ENCODE data around the gene PPP2R2D. TPM values are rescaled to one million over a fixed set of nuclear protein-coding genes. Genes with fewer than 3 reads are reported as not detected.

The PPP2R2D gene
- total and polyA plus RNA-seq, 3 experiments from 2014 or later, result 23.5 to 34.0 (median 24.5) TPM

DNA sequence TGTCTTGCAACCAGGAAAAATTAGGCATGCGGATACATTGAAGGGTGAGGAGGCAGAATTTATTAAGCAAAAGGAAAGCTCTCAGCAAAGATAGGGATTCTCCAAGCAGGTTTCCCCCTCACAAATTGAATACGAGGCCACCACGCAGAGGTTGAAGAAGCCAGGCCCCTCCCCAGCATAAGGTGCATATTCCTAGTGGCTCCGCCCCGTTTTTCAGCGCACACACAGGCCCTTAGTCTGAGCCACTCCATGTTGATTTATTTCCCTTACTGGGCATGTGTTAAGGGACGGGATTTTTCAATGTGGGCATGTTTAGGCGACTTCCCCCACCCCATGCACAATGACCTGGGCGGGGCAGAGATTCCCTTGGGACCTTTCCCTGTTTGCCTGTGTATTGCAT lies 24.9 kb downstream of the PPP2R2D start:
- peaks cover 12 to 17% (median 13%) of the 10 kb centered on the region in 3 donors for H3K36me3 Mint-ChIP-seq
- POLR2A ChIA-PET, result no interaction called here
- no peak overlapping the region for H3K4me3 ChIP-seq (ENCODE audit: low read length)
- no peak overlapping the region for H3K27ac Mint-ChIP-seq
- H3K4me1 ChIP-seq (ENCODE audit: insufficient read depth, low read length), result peaks cover 42% of the 10 kb centered on the region
- no peak overlapping the region for H3K27ac ChIP-seq (ENCODE audit: low read depth, low read length)
- H3K4me1 Mint-ChIP-seq, result peaks cover 72 to 89% (median 79%) of the 10 kb centered on the region in 3 donors
- H3K9me3 Mint-ChIP-seq, result peaks cover 0 to 7% (median 5%) of the 10 kb centered on the region in 5 donors
- H3K27me3 Mint-ChIP-seq, result peaks cover 0 to 3% of the 10 kb centered on the region in 2 donors
- CTCF ChIA-PET, result interaction anchor here (1.2 kb wide), 1 partner anchor 21 kb away, joined by 3 read pairs; no protein-coding TSS in a partner anchor
- no peaks in the 10 kb centered on the region for H3K27me3 ChIP-seq (ENCODE audit: insufficient read depth, low read length, poor library complexity, severe bottlenecking)
- no peaks in the 10 kb centered on the region for H3K36me3 ChIP-seq (ENCODE audit: insufficient read depth, low read length)
- DNase-seq, result no peak
- H3K4me3 Mint-ChIP-seq, result no peak overlapping the region
- no peaks in the 10 kb centered on the region for H3K9me3 ChIP-seq (ENCODE audit: low read length)

DNA sequence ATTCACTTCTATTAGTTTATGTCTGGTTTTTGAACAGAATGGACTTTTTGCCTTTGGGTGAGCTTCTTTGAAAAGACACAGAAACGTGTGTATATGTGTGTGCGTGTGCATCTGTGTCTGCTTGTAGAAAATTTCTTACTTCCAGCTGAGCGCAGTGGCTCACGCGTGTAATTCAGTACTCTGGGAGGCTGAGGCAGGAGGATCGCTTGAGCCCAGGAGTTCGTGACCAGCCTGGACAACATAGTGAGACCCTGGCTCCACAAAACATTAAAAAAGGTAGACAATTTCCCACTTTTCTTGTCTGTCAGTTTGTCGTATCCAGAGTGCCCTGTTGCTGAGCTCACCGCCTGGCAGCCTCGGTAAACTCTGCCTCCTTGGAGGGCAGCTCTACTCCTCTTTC lies 25.4 kb downstream of the PPP2R2D start:
- ChIA-PET POLR2A (no interaction called here), CTCF (interaction anchor here (1.2 kb wide), 1 partner anchor 22 kb away, joined by 3 read pairs; no protein-coding TSS in a partner anchor)
- no peaks in the 10 kb centered on the region for H3K9me3 ChIP-seq (ENCODE audit: low read length)
- peak overlapping the region in 1 of 7 donors; percentile 57 for H3K4me3 Mint-ChIP-seq
- peak overlapping the region in 1 of 8 donors; percentile 63 for H3K27ac Mint-ChIP-seq
- DNase-seq, result no peak
- peaks cover 0 to 7% (median 5%) of the 10 kb centered on the region in 5 donors for H3K9me3 Mint-ChIP-seq
- H3K36me3 ChIP-seq (ENCODE audit: insufficient read depth, low read length), result no peaks in the 10 kb centered on the region
- H3K4me1 ChIP-seq (ENCODE audit: insufficient read depth, low read length), result peaks cover 45% of the 10 kb centered on the region
- peaks cover 71 to 89% (median 79%) of the 10 kb centered on the region in 3 donors for H3K4me1 Mint-ChIP-seq
- H3K27ac ChIP-seq (ENCODE audit: low read depth, low read length), result no peak overlapping the region
- peaks cover 12 to 16% (median 14%) of the 10 kb centered on the region in 3 donors for H3K36me3 Mint-ChIP-seq
- no peaks in the 10 kb centered on the region for H3K27me3 ChIP-seq (ENCODE audit: insufficient read depth, low read length, poor library complexity, severe bottlenecking)
- H3K27me3 Mint-ChIP-seq, result peaks cover 0 to 3% of the 10 kb centered on the region in 2 donors
- H3K4me3 ChIP-seq (ENCODE audit: low read length), result no peak overlapping the region

DNA sequence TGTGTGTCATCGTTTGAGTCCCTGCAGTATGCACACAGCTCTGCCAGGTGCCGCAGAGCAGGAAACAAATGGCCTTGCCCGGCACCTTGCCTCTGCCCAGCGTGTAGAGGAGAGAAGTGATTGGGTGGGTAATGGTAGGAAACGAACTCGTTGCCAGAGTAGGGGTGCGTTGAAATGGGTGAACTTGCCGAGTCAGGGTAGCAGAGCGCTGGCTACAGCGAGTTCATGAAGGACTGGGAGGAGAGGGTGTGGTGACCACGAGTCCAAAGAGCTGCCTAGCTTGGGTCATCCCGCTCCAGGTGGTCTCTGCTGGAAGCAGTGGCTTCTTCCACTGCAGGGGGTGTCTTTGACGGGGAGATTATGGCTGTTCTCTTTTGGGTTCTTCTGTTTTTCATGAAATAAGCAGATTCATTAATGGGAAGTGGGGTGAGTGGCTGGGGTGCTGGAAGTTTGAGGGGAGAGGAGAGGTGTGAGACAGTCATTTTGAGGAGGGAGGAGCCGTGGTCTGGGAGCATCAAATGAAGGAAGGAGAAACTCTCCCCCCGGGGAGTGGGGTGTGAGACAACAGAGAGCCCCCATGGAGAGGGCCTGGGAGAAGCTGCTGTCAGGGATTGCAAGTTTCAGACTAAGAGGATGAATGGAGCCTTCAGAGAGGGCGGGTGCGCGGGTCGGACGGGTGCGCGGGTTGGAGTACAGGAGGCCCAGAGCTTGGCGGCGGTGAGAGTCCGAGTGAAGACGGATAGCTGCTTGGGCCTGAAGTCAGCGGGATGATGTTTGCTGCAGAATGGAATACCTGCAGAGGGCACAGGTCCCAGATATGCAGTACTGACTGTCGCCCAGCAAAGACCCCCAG lies 26.2 kb downstream of the PPP2R2D start:
- no peak overlapping the region for H3K4me3 ChIP-seq (ENCODE audit: low read length)
- H3K27me3 Mint-ChIP-seq, result peaks cover 0 to 3% of the 10 kb centered on the region in 2 donors
- peak overlapping the region in 5 of 8 donors; percentile 0 to 63 (median 19) for H3K27ac Mint-ChIP-seq
- peaks cover 45% of the 10 kb centered on the region for H3K4me1 ChIP-seq (ENCODE audit: insufficient read depth, low read length)
- peaks cover 65 to 89% (median 74%) of the 10 kb centered on the region in 3 donors for H3K4me1 Mint-ChIP-seq
- no peak overlapping the region for H3K27ac ChIP-seq (ENCODE audit: low read depth, low read length)
- ChIA-PET CTCF (interaction anchor here (1.1 to 1.2 kb wide), 2 partner anchors 22 to 41 kb away, joined by 3 to 4 read pairs; no protein-coding TSS in a partner anchor), POLR2A (no interaction called here)
- peak overlapping the region in 6 of 7 donors; percentile 4 to 83 (median 48) for H3K4me3 Mint-ChIP-seq
- H3K27me3 ChIP-seq (ENCODE audit: insufficient read depth, low read length, poor library complexity, severe bottlenecking), result no peaks in the 10 kb centered on the region
- H3K9me3 Mint-ChIP-seq, result peaks cover 0 to 7% (median 5%) of the 10 kb centered on the region in 5 donors
- no peaks in the 10 kb centered on the region for H3K9me3 ChIP-seq (ENCODE audit: low read length)
- no peaks in the 10 kb centered on the region for H3K36me3 ChIP-seq (ENCODE audit: insufficient read depth, low read length)
- DNase-seq, result no peak
- H3K36me3 Mint-ChIP-seq, result peaks cover 12 to 16% (median 14%) of the 10 kb centered on the region in 3 donors

GRCh38 chr10:131928248-131929095 lies 27.7 kb downstream of the PPP2R2D start:
- Mint-ChIP-seq H3K4me1 (peaks cover 59 to 90% (median 66%) of the 10 kb centered on the region in 3 donors), H3K9me3 (peaks cover 0 to 7% (median 5%) of the 10 kb centered on the region in 5 donors), H3K4me3 (peak overlapping the region; percentile 1 to 77 (median 62)), H3K36me3 (peaks cover 8 to 19% (median 9%) of the 10 kb centered on the region in 3 donors), H3K27ac (peak overlapping the region; percentile 4 to 91 (median 68)), H3K27me3 (peaks cover 0 to 2% of the 10 kb centered on the region in 2 donors)
- POLR2A ChIA-PET, result no interaction called here
- H3K36me3 ChIP-seq (ENCODE audit: insufficient read depth, low read length), result no peaks in the 10 kb centered on the region
- peak in 2 of 5 donors; percentile 25 to 43 for DNase-seq
- CTCF ChIA-PET, result interaction anchor here (1.0 kb wide), 1 partner anchor 94 kb away, joined by 5 read pairs; no protein-coding TSS in a partner anchor
- no peaks in the 10 kb centered on the region for H3K9me3 ChIP-seq (ENCODE audit: low read length)
- no peak overlapping the region for H3K27ac ChIP-seq (ENCODE audit: low read depth, low read length)
- peak overlapping the region; percentile 1 for H3K4me3 ChIP-seq (ENCODE audit: low read length)
- H3K4me1 ChIP-seq (ENCODE audit: insufficient read depth, low read length), result peaks cover 54% of the 10 kb centered on the region
- no peaks in the 10 kb centered on the region for H3K27me3 ChIP-seq (ENCODE audit: insufficient read depth, low read length, poor library complexity, severe bottlenecking)

DNA sequence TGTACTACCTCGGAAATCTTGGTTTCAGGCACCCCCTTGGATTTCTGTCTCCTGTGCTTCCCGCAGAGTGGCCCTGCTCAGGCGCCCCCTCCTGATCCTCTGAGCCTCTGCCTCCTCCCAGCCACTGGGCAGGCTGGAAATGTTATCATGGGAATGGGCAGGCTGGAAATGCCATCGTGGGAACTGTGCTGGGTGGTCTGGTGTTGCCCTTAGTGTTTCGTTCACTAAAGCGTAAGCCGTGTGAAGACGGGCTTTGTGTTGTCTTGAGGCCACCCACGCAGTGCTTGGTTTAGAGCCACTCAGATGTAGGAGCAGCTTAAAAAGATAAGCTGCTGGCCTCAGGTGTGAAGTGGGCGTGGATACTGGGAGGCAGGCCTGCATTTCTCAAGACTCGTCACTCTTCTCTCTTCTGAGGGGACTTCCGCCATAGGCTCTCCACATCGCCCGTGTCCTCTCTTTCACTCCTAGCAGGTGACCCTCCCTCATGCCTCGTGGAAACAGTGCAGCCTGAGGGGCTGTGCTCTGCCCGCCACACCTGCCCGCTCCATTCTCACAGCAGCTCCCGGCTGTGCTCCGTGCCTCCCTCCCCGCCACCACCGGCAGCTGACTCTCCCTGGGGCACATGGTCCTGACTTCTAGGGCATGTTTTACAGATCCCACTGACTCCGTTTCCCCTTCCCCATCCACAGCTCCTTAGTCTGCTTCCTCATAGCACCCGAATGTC lies 28.5 kb downstream of the PPP2R2D start:
- peaks cover 55% of the 10 kb centered on the region for H3K4me1 ChIP-seq (ENCODE audit: insufficient read depth, low read length)
- CTCF ChIA-PET, result no interaction called here
- H3K4me3 Mint-ChIP-seq, result peak overlapping the region in 3 of 7 donors; percentile 5 to 20 (median 5)

GRCh38 chr10:131930150-131930549 lies 29.3 kb downstream of the PPP2R2D start:
- Mint-ChIP-seq H3K27ac (peak overlapping the region in 6 of 8 donors; percentile 11 to 80 (median 43)), H3K4me3 (peak overlapping the region in 1 of 7 donors; percentile 20), H3K4me1 (peaks cover 67 to 95% (median 76%) of the 10 kb centered on the region in 3 donors), H3K27me3 (peaks cover 0 to 2% of the 10 kb centered on the region in 2 donors), H3K36me3 (peaks cover 4 to 28% (median 7%) of the 10 kb centered on the region in 3 donors), H3K9me3 (peaks cover 0 to 2% (median 1%) of the 10 kb centered on the region in 5 donors)
- no peaks in the 10 kb centered on the region for H3K36me3 ChIP-seq (ENCODE audit: insufficient read depth, low read length)
- peaks cover 64% of the 10 kb centered on the region for H3K4me1 ChIP-seq (ENCODE audit: insufficient read depth, low read length)
- no peak overlapping the region for H3K27ac ChIP-seq (ENCODE audit: low read depth, low read length)
- H3K27me3 ChIP-seq (ENCODE audit: insufficient read depth, low read length, poor library complexity, severe bottlenecking), result no peaks in the 10 kb centered on the region
- ChIA-PET CTCF (no interaction called here), POLR2A (no interaction called here)
- no peak for DNase-seq
- no peak overlapping the region for H3K4me3 ChIP-seq (ENCODE audit: low read length)
- H3K9me3 ChIP-seq (ENCODE audit: low read length), result no peaks in the 10 kb centered on the region

More for the DNA sequence above, 28.5 kb downstream of the PPP2R2D start:
- peak overlapping the region in 5 of 8 donors; percentile 21 to 84 (median 70) for H3K27ac Mint-ChIP-seq
- H3K27me3 Mint-ChIP-seq, result peaks cover 0 to 2% of the 10 kb centered on the region in 2 donors
- no peaks in the 10 kb centered on the region for H3K9me3 ChIP-seq (ENCODE audit: low read length)
- POLR2A ChIA-PET, result no interaction called here
- no peak overlapping the region for H3K4me3 ChIP-seq (ENCODE audit: low read length)
- H3K4me1 Mint-ChIP-seq, result peaks cover 63 to 93% (median 71%) of the 10 kb centered on the region in 3 donors
- H3K36me3 Mint-ChIP-seq, result peaks cover 8 to 22% (median 9%) of the 10 kb centered on the region in 3 donors
- peaks cover 0 to 7% (median 5%) of the 10 kb centered on the region in 5 donors for H3K9me3 Mint-ChIP-seq
- no peak for DNase-seq
- H3K27ac ChIP-seq (ENCODE audit: low read depth, low read length), result no peak overlapping the region
- H3K27me3 ChIP-seq (ENCODE audit: insufficient read depth, low read length, poor library complexity, severe bottlenecking), result no peaks in the 10 kb centered on the region
- no peaks in the 10 kb centered on the region for H3K36me3 ChIP-seq (ENCODE audit: insufficient read depth, low read length)

Data from CD8-positive, alpha-beta memory T cell (primary cell).